OCI-LY1 (cell line): Measurements from ENCODE around the gene MTMR12.

Source experiments
- CTCF ChIP-seq: fragments of 200-600 bp; sonication (generic), shearing (Covaris generic); IDR thresholded peaks from 2 replicates; pipeline ENCODE4 v1.5.1; 2017; ENCODE audit warnings: mild to moderate bottlenecking, antibody characterized with exemption, low read length, moderate library complexity, mixed read lengths
- EZH2 ChIP-seq: fragments of 200-600 bp; sonication (generic), shearing (Covaris generic); IDR thresholded peaks from 2 replicates; pipeline ENCODE4 v1.8.0; 2017; ENCODE audit warnings: borderline replicate concordance, mixed run types, mild to moderate bottlenecking, antibody characterized with exemption, low read length, moderate library complexity, mixed read lengths

- TF ChIP-seq CTCF = no peak
- no peak for TF ChIP-seq EZH2
Measured at GRCh38 chr5:32323741-32324140, 11.0 kb upstream of the MTMR12 start.
